ENCODE measurements around the gene DCAF5. TPM values are rescaled to one million over a fixed set of nuclear protein-coding genes. Genes with fewer than 3 reads are reported as not detected.
A peak's percentile ranks its signal among the peaks of the same experiment; 100 is the strongest.
"Not testable (repeated sequence)": the region's sequence is repeated elsewhere in the genome, so short reads cannot be mapped to it uniquely, and the experiment has no call there.

Gene DCAF5
- total RNA-seq, 1 donor from 2014 or later: 30.8 TPM

GRCh38 chr14:69096781-69097475 is 56.0 kb downstream of the DCAF5 start:
- no peak for DNase-seq (ENCODE audit: low read depth)

GRCh38 chr14:69096246-69096645 is 56.7 kb downstream of the DCAF5 start:
- no peak for DNase-seq (ENCODE audit: low read depth)

GRCh38 chr14:69094481-69094880 is 58.4 kb downstream of the DCAF5 start:
- DNase-seq (ENCODE audit: low read depth): no peak

GRCh38 chr14:69093631-69094421 is 59.1 kb downstream of the DCAF5 start:
- DNase-seq (ENCODE audit: low read depth): peak; percentile 69

- no peak for DNase-seq (ENCODE audit: low read depth)
Observed at GRCh38 chr14:69092840-69093422, 60.0 kb downstream of the DCAF5 start.

- DNase-seq (ENCODE audit: low read depth): no peak
Observed at GRCh38 chr14:69091695-69092094, 61.2 kb downstream of the DCAF5 start.

- DNase-seq (ENCODE audit: low read depth): no peak
Observed at GRCh38 chr14:69091006-69091405, 61.9 kb downstream of the DCAF5 start.

GRCh38 chr14:69090187-69090789 is 62.6 kb downstream of the DCAF5 start:
- DNase-seq (ENCODE audit: low read depth): peak; percentile 56

- DNase-seq (ENCODE audit: low read depth): no peak
Observed at GRCh38 chr14:69089046-69089445, 63.9 kb downstream of the DCAF5 start.

- DNase-seq (ENCODE audit: low read depth): peak; percentile 64
Observed at GRCh38 chr14:69088586-69088985, 64.3 kb downstream of the DCAF5 start.

GRCh38 chr14:69087061-69087461 is 65.9 kb downstream of the DCAF5 start:
- peak; percentile 92 for DNase-seq (ENCODE audit: low read depth)

- no peak for DNase-seq (ENCODE audit: low read depth)
Observed at GRCh38 chr14:69086537-69086936, 66.4 kb downstream of the DCAF5 start.

GRCh38 chr14:69084023-69084422 is 68.9 kb downstream of the DCAF5 start:
- DNase-seq (ENCODE audit: low read depth): peak; percentile 45

- DNase-seq (ENCODE audit: low read depth): no peak
Observed at GRCh38 chr14:69083181-69083580, 69.7 kb downstream of the DCAF5 start.

GRCh38 chr14:69081271-69081670 is 71.6 kb downstream of the DCAF5 start:
- no peak for DNase-seq (ENCODE audit: low read depth)

GRCh38 chr14:69079747-69080146 is 73.2 kb downstream of the DCAF5 start:
- no peak for DNase-seq (ENCODE audit: low read depth)

- DNase-seq (ENCODE audit: low read depth): peak; percentile 96
Observed at GRCh38 chr14:69079188-69079742, 73.7 kb downstream of the DCAF5 start.

GRCh38 chr14:69077841-69078240 is 75.1 kb downstream of the DCAF5 start:
- peak; percentile 99 for DNase-seq (ENCODE audit: low read depth)

GRCh38 chr14:69077185-69077584 is 75.7 kb downstream of the DCAF5 start:
- DNase-seq (ENCODE audit: low read depth): not testable (repeated sequence)

- DNase-seq (ENCODE audit: low read depth): no peak
Observed at GRCh38 chr14:69076341-69076740, 76.6 kb downstream of the DCAF5 start.

- no peak for DNase-seq (ENCODE audit: low read depth)
Observed at GRCh38 chr14:69073915-69074314, 79.0 kb downstream of the DCAF5 start.

GRCh38 chr14:69073429-69073828 is 79.5 kb downstream of the DCAF5 start:
- no peak for DNase-seq (ENCODE audit: low read depth)

Measured in renal cortical epithelial cell (primary cell).